ENCODE data around the gene CCDC43.
A peak's percentile ranks its signal among the peaks of the same experiment; 100 is the strongest.
"Not testable (repeated sequence)": the region's sequence is repeated elsewhere in the genome, so short reads cannot be mapped to it uniquely, and the experiment has no call there.

Gene CCDC43

DNA sequence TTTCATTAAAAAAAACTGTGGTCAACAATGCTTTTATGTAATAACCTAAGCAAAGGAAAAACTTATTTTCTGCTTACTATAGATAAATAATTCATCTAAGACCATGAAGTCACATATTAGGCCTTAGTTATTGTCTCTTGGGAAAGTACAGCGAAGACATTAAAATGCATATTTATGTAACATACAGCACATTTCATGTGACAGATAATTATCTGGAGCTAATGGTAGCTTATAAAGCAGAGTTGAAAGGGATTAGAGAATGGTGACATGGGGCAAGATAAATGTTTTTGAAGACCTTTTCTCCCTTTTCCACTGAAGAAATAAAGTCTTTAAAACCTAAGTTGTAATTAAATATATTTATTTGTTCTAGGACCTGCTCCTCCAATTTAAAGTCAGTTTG lies 23.6 kb downstream of the CCDC43 start:
- no peak for DNase-seq

DNA sequence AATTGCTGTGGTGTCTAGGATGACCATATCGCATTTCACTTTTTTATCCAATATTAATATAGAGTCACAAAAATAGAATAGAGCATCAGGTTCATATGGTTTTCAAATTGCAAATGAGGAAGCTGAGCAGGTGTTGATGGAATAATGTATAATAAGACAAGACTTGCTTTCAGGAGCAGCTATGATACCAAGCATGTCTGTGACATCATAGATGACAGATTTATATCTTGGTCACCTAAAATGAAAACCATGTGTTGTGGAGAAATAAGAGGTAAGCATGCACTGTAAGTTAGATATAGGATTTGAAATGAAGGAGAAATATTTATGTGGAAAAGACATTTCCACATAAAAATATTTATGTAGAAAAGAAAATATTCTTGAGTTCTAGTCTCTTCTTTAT lies 24.7 kb downstream of the CCDC43 start:
- DNase-seq: no peak

DNA sequence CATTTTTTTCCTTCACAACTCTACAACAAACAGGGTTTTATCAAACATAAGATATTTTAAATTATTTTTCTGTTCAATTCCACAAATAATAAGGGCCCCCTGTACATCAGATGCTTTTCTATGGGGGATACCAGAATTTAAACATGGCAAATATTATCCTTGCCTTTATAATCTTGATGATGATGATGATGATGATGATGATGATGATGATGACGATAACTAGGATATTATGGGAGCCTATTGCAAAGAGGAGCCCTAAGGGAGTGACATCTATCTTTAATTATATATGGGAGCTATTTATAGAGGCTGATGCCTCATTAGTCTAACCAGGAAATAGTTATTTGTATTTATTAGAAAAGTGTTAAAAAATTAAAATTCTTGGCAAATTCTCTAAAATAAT lies 26.5 kb downstream of the CCDC43 start:
- DNase-seq: no peak

DNA sequence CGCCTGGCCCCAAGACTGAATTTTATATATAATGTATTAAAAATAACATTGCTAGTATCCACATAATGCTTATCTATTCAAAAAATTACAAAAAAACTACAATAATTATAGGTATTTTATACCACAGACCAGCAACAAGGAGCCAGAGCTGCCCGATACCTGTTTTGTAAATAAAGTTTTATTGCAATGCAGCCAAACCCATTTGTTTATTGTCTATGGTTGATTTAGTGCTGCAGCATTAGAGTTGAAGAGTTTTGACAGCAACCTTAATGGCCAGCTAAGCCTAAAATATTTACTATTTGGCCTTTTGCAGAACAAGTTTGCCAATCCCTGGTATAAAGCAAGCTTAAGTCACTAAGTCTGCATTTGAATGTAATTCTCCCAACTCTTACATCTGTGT lies 27.7 kb downstream of the CCDC43 start:
- no peak for DNase-seq

DNA sequence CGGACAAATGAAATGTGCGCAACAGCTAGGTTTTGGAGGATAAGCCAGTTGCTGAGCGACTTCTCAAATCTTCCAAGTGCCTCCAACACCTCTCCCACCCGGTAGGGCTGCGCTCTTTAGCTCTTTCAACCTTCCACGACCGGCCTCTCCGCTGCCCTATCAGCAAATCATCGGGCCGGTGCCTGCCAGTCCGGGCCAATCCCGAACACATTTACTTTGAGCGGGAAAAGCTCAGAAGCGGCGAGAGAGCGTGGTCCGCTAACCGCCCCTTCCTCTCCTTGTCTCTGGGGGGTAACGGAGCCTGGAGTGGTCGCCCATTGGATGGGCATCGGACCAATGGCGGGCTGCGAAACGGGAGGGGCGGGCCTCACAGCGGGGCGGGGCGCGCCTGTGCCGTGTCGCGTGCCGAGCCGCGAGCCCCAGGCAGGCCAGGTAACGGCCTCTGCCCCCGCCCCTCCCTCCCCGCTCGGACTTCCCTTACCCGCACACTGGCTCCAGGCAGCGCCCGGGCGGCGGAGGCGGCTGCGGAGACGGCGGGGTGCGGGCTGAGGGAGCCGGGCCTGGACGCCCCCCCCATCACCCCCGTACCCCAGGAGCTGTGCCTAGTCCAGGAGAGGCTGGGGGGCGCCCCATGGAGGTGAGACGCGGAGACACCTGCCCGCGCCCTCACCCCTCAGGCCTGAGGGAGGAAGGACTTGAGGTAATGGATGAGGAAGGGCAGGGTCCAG lies 33.4 kb downstream of the CCDC43 start, which contains the start of gene MEIOC:
MEIOC (plus strand) TSS at position 486 of the 728 bp plus-strand sequence; CDS start at position 632, 146 bp downstream.
- peak in 4 of 5 experiments; percentile 17 to 61 (median 24) for DNase-seq

DNA sequence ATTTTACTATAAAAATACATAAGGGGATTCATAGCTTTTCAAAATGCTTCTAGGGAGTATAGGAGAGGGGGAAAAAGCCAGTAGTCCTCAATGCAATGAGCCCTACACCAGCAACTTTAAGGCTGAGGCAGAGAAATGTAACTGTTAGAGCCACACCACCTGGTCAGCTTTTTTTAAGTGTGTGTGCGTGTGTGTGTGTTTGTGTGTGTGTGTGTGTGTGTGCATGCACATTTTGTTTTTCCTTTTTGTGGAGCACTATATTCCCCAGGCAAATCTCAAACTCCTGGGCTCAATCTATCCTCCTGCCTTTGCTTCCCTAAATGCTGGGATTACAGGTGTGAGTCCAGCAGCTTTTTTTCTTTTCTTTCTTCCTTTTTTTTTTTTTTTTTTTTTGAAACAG lies 35.6 kb downstream of the CCDC43 start:
- no peak for DNase-seq

DNA sequence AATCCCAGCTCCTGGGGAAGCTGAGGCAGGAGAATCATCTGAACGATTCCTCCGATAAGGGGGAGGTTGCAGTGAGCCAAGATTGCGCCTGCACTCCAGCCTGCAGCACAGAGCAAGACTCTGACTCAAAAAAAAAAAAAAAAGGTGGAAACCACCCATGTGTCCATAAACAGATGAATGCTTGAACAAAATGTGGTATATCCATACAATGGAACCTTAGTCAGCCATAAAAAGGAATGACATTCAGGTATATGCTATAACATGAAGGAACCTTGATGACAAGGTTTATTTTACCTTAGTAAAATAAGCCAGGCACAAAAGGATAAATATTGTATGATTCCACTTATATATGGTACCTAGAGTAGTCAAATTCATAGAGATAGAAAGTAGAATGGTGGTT lies 36.2 kb downstream of the CCDC43 start:
- no peak for DNase-seq

DNA sequence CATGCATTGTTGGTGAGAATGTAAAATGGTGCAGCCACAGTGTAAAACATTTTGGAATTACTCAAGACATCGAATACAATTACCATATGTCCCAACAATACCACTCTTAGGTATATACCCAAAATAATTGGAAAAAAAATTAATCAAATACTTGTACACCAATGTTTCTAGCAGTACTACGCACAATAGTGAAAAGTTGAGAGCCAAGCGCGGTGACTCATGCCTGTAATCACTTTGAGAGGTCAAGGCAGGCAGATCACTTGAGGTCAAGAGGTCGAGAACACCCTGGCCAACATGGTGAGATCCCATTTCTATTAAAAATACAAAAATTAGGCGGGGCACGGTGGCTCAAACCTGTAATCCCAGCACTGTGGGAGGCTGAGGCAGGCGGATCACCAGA lies 36.8 kb downstream of the CCDC43 start:
- no peak for DNase-seq

DNA sequence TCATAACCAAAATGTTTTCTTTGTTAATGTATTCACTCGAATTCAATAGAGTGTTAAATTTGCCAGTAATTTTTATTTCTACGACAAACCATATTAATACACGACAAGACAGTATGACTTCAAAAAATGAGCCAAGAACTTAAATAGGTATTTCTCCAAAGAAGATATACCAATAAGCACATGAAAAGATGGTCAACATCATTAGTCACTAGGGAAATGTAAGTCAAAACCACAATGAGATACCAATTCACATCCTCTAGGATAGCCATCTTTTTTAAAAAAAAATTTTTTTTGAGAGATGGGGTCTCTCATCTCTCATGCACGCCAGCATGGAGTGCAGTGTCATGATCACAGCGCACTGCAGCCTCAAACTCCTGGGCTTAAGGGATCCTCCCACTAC lies 38.3 kb downstream of the CCDC43 start:
- no peak for DNase-seq

DNA sequence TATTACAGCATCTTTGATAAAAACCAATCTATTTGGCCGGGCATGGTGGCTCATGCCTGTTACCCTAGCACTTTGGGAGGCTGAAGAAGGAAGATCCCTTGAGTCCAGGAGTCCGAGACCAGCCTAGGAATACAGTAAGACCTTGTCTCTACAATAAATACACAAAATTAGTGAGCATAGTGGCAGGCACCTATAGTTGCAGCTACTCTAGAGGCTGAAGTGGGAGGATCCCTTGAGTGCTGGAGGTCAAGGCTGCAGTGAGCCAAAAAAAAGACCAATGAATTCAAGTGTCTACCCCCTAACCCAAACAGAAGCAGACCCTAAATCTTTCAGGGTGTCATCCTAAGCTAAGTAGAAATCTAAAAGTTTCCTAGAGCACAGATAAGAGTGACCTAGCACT lies 40.6 kb downstream of the CCDC43 start:
- no peak for DNase-seq

DNA sequence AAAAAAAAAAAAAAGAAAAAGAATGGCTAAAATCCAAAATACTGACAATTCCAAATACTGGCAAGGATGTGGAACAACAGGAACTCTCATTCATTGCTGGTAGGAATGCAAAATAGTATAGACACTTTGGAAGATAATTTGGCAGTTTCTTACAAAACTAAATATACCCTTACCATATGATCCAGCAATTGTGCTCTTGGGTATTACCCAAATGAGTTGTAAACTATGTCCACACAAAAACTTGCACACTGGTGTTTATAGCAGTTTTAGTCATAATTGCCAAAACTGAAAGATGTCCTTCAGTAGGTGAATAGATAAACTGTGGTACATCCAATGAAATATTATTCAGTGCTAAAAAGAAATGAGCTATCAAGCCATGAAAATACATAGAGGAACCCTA lies 41.8 kb downstream of the CCDC43 start:
- no peak for DNase-seq

DNA sequence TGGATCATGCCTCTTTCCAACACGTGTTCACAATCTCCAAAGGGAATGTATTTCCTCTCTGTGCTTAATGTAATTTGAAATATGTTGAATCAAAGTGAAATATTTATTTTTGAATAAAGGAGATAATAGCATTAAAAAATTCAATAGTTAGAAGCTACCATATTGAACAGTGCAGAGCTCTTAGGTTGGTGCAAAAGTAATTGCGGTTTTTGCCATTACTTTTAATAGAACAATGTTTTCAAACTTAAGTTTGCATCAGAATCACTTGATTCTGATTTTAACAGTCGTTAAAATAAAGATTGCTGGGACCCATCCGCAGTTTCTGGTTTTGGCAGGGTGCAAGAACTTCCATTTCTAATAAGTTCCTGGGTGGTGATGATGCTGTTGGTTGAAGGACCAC lies 43.3 kb downstream of the CCDC43 start:
- DNase-seq: no peak

DNA sequence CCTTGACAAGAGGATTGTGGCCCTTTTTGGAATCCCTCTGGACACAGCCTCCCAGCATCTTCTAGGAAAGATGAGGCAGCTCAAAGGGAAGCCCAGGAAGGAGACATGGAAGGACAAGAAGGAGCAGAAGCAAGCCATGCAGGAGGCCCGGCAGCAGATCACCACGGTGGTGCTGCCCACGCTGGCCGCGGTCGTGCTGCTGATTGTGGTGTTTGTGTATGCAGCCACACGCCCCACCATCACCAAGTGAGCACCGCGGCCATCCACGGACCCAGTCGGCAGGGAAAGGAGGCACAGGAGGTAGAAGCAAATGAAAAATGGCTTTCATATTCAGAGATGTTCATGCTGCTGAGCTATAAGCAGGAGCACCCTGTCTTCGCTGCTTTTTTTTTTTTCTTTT lies 44.2 kb downstream of the CCDC43 start:
- DNase-seq: no peak

DNA sequence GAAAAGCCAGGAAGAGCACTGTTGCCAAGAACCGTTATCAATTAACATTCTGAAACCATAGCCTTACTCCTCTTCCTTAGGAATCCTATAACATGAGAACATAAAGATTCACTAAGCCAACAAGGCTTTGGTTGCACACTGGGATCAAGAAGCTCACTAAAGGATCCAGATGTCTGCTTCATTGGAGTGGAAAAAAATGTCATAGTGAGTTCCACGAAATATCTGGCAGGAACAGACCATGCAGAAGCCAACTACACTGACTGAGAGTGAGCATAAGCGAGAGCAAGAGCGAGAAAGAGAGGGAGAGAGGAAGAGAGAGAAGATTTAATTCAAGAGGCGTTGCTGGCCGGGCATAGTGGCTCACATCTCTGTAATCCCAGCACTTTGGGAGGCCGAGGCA lies 46.7 kb downstream of the CCDC43 start:
- DNase-seq: no peak

DNA sequence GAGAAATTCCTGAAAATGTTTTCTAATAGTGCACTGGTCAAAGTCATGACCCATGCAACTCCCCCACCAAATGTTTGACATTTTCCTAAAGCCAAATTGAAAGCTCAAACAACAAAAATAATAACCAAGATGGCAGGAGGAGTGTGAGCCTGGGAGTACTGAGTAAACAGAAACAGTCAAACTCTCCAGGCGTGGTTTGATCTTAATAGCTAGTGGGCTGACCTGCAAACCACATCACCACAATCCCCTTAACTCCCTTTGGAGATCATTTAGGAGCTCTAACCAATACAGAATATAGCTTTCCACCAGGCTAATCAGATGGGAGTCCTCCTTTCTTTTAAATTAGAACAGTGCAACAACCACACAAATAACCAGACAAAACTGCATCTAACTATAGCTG lies 52.5 kb downstream of the CCDC43 start:
- no peak for DNase-seq

DNA sequence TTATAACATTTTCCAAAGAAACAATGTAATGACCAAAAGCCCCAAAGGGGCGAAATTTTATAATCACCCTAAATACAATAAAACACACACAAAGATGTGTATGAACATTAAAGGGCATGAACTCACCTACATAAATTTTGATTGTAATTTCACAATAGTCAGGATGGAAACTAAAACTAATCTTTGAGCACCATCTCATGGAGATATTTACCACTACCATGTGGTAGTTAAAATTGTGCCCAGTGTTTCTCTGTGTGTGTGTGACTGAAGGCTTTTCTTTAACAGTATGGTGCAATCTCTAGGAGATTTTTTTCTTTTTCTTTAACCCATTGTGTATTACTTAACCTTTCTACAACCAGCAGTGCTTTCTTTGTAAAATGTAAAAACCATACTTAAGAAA lies 53.0 kb downstream of the CCDC43 start:
- DNase-seq: peak in 1 of 5 experiments; percentile 7

DNA sequence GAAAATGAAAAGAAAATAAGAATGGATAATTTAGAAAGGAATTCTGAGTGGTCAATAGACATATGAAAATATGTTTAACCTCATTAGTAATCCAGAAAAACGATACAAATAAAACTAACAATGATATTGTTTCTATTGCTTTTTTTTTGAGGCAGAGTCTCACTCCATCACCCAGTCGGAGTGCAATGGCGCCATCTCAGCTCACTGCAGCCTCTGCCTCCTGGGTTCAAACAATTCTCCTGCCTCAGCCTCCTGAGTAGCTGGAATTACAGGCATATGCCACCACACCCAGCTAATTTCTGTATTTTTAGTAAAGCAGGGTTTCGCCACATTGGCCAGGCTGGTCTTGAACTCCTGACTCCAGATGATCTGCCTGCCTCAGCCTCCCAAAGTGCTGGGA lies 55.2 kb downstream of the CCDC43 start:
- DNase-seq: not testable (repeated sequence)

DNA sequence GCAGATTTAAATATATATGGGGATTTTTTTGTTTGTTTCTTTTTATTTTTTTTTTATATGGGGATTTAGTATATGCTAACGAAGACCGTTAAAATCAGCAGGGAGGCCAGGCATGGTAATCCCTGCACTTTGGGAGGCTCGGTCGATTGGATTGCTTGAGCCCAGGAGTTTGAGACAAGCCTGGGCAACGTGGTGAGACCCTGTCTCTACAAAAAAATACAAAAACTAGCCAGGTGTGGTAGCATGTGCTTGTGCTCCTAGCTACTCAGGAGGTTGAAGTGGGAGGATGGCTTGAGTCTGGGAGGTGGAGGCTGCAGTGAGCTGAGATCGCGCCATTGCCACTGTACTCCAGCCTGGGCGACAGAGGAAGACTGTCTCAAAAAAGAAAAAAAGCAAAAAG lies 55.6 kb downstream of the CCDC43 start:
- no peak for DNase-seq

DNA sequence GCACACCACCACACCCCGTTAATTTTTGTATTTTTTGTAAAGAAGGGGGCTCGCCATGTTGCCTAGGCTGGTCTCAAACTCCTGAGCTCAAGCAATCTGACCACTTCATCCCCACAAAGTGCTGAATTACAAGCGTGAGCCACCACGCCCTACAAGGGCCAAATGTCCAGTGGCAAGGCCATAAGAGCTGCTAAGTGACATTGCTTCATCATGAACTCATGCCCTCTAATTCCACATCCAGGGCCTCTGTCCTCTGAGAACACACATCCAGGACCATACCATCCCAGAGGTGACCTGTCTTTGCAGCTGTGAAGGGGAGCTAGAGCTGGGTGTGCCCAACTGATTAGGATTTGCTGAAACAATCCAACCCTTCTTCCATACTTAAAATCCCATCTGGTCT lies 58.9 kb downstream of the CCDC43 start:
- no peak for DNase-seq

DNA sequence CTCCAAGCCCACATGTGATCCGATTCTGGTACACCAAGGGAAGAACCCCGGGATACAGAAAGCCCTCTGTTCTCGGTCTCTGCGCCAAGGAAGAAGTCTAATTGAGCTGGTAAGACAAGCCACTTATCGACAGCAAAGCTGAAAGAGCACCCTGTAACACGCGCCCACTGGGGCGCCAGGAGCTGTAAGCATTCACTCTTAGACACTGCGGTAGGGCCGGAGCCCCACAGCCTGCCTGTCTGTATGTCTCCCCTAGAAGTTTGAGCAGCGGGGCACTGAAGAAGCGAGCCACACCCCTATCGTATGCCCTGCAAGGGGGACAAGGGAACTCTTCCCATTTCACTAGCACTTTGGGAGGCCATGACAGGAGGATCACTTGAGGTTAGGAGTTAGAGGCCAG lies 60.3 kb downstream of the CCDC43 start:
- no peak for DNase-seq

DNA sequence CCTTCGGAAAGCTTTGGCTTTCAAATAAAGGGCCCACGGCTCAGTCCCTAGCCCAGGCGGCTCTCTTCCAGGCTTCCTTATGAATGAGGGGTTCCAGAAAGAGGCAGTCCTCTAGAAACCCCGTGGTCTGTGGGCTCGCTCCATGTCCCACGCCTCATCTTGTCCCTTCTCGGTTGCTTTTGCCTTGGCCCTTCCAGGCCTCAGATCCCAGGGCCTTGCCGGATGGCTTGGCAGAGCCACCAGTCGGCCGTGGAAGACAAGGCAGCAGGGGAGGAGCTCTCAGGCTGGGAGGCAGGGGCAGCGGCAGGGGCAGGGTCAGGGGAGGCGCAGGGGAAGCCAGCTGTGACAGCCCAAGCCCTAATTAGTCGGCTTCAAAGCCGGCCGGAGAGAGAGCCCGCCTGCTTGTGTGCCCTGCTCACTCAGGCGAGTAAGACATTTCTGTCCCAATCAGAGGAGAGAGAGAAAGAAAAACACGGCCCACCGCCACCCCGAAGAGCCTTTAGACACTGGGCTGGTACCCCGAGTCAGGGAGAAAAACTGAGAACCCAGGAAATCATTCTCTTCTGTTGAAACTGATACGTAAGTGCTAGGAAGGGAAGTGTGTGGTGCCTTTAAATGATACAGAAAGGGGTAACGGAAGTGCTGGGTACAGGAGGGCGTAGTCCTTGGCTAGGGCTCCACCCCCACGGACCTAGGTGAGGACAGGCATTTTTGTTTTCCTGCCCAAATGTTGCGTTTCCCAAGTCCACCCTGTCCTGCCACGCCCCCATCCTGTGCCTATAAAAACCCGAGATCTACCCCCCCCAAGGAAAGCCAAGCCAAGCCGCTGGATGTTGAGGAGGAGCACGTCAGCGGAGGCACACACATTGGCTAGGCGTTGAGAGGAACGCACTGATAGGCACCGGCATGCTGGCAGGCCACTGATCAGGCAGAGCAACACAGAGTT lies 61.1 kb downstream of the CCDC43 start:
- peak in 1 of 5 experiments; percentile 30 for DNase-seq

DNA sequence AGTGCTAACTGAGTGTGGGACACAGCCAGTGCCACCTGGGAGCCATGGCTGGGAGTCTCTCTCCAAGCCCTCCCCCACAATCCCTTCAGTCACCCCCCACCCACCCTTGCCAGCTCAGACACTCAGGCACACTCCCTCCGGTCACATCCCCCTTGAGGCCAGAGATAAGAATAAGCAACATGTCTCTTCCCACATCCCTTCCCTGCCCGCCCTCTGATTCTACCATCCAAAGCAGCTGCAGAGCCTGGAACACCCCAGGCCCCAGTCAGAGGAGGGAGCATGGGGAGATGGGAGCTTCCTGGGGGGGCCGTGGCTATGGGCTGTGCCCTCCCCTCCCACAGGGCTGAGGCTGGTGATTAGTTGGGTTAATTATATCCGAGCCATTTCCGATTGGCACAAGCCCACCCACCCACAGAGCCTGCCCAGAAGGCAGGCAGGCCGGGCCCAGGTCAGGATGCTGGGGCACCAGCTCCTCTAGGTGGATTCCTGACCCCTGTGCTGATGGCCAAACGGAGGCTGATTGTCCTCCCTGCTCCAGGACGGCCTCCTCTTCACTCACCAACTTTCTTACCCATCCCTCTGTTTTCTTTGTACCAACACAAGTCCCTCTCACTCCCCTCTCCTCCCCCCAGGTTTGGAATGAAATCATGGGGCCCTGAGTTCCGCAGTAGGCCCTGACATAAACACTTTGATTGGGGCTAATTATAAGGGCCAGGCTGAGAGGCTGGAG lies 61.9 kb downstream of the CCDC43 start:
- no peak for DNase-seq

Measured in T-helper 2 cell (primary cell).